NCI-H2081 (cell line): Measurements from ENCODE around the gene CCDC30.
"Not testable (repeated sequence)": the region's sequence is repeated elsewhere in the genome, so short reads cannot be mapped to it uniquely, and the experiment has no call there.

Experiments
- DNase-seq, 2 experiments: peaks; one replicate each; lab custom pipeline; 2025; lab: John Stamatoyannopoulos, UW

The CCDC30 gene

DNA sequence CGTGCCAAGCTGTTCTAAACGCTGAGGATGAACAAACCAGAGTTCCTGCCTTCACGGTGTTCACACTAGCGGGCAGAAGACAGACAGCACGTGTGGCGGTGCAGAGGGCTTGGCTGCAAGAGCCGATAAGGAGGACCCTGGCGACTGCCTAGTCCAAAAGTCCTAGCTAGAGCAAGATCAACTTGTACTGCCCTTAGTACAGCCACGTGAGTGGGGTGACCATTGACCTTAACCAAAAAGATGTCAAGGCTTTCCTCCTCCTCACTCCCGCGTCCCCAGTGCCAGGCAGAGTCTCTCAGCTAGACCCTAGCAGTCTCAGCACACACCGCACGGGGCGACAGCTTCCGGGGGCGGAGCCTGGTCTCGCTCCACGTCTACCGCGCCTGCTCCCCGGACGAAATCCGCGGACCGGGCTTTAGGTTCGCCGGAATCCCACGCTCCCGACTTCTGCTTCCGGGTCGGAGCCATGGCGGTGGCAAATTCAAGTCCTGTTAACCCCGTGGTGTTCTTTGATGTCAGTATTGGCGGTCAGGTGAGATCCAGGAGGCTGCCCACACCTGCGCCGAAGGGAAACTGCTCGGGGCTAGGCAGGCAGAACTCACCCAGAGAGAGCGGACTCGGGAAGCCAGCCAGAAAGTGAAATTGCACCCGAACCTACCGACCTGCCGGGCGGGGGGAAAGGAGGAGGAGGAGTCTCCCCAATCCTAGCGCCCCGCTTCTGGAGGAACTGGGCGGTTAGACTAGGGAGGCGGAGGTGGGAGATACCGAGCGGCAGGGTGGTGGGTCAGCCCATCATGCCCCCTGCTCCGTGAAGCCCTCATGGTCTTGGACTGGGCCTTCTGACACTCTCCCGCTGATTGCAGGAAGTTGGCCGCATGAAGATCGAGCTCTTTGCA, 195.1 kb downstream of the CCDC30 start, which contains the start of gene PPIH:
Gene PPIH (plus strand): TSS at position 443 of the 896 bp plus-strand sequence. CDS start 24 bp downstream, at position 467.
- DNase-seq: peak; percentile 96 to 99

DNA sequence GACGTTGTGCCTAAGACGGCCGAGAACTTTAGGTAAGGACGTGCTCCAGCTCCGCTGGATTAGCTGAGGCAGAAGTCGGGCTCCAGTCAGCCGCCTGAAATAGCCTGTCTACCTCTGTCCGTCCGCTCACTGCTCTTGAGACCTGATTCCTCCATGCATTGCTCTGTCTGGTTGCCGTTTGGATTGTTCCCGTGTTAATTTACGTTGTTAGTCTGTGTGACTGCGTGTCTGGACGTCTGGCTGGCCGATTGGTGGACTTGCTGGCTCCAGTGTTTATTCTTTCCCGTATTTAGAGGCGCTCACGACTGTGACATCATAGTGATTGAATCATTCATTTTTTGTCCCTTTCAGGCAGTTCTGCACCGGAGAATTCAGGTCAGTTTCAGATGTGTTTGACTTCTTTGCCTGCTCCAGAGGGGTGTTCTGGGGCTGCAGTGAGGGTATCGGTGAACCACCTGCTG, 195.8 kb downstream of the CCDC30 start:
- peak in 1 of 2 experiments; percentile 50 for DNase-seq

- no peak for DNase-seq
Measured at GRCh38 chr1:42660907-42661500, 197.9 kb downstream of the CCDC30 start.

GRCh38 chr1:42669936-42670335, 206.8 kb downstream of the CCDC30 start:
- DNase-seq: no peak

DNA sequence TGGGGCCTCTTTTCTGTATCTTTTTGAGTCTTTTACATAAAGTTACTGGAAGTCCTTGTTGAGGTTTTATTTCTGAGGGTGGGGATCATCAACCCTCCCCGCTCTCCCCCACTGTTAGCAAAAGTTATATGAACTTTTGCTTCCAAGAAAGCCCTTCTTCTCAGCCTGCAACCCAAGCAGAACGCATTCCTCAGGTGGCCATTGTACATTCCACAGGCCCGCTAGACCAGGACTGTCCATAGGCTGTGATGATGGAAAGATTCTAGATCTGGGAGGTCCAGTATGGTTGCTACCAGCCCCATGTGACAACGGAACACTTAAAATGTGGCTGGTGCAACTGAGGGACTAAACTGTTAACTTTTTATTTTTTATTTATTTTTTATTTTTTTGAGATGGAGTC, 207.3 kb downstream of the CCDC30 start:
- DNase-seq: no peak

- no peak for DNase-seq
Measured at GRCh38 chr1:42674214-42674613, 211.1 kb downstream of the CCDC30 start.

- DNase-seq: no peak
Measured at GRCh38 chr1:42674682-42675081, 211.6 kb downstream of the CCDC30 start.

GRCh38 chr1:42675467-42675866, 212.4 kb downstream of the CCDC30 start:
- no peak for DNase-seq

GRCh38 chr1:42676534-42677087, 213.5 kb downstream of the CCDC30 start:
- DNase-seq: no peak

- no peak for DNase-seq
Measured at GRCh38 chr1:42679364-42679983, 216.4 kb downstream of the CCDC30 start.

DNA sequence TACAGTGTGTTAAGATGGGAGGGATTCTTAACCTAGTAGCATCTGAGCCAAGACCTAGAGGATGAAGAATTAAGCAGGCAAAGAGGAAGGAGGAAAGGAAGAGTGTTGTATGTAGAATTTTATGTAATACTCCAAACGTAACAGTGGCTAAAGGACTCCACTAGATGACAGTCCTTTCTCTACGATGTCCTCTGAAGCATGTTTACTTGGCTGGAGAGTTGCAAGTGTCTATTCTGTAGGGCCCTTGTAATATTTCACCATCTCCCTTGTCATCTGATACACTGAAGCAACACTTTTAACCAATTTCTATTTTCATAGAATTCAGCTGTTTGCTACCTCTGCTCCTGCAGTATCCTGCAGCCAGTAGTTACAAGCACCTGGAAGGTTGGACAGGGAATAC, 217.0 kb downstream of the CCDC30 start:
- DNase-seq: no peak

- peak in 1 of 2 experiments; percentile 56 for DNase-seq
Measured at GRCh38 chr1:42680921-42681683, 218.0 kb downstream of the CCDC30 start.

DNA sequence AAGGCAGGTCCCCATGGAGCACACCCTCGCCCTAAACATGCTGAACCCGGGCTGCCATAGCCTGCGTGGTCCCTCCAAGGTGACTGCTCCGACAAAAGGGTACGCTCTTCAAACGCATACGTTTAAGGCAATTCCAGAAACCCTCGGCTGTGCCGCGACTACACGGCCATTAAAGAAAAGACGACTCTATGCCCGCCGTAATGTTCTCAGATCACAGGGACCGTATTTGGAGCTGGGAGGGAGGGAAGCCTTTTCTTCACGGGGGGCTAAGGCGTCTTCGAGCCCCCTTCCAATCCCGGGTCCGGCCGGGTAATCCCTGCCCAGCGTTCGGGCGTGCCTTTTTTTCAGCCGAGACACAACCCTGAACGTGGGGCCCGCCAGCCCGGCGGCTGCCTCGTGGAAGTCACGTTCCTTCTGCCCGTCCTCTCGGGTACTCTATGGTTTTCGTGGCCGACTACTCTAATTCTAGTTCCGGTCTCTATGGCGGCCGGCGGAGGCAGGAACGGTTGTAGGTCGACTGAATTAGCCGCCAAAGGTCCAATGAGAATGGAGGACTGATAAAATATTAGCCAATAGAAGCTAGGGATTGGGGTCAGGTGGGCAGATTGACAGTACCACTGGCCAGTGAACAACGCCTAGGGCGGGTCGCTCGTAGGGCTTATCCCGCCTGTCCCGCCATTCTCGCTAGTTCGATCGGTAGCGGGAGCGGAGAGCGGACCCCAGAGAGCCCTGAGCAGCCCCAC, 218.8 kb downstream of the CCDC30 start, which contains the start of gene YBX1:
Gene YBX1 (plus strand): TSS at position 678 of the 743 bp plus-strand sequence. CDS start 148 bp downstream, outside the sequence.
- DNase-seq: peak; percentile 99 to 100

DNA sequence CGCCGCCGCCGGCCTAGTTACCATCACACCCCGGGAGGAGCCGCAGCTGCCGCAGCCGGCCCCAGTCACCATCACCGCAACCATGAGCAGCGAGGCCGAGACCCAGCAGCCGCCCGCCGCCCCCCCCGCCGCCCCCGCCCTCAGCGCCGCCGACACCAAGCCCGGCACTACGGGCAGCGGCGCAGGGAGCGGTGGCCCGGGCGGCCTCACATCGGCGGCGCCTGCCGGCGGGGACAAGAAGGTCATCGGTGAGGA, 219.3 kb downstream of the CCDC30 start:
- not testable (repeated sequence) for DNase-seq

GRCh38 chr1:42682739-42683531, 219.8 kb downstream of the CCDC30 start:
- peak; percentile 68 to 92 for DNase-seq

DNA sequence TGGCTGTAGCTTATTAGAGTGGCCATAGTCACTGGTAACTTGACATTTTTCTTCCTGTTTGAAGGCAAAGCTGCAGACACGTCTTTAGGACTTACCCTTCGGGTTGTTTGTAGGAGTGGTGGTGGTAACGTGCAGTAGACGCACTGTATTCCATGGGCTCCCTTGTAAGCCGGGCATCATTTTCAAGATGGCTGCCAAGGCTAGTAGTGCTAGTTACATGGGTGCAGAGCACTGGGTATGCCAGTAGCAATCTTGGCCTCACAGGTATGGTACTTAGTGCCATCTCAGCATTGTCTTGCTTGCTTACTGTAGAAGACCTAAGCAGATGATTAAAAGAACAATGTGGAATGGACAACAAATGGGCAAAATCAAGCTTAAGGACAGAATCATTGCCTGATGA, 221.1 kb downstream of the CCDC30 start:
- DNase-seq: peak in 1 of 2 experiments; percentile 62

- DNase-seq: no peak
Measured at GRCh38 chr1:42686418-42686817, 223.3 kb downstream of the CCDC30 start.

DNA sequence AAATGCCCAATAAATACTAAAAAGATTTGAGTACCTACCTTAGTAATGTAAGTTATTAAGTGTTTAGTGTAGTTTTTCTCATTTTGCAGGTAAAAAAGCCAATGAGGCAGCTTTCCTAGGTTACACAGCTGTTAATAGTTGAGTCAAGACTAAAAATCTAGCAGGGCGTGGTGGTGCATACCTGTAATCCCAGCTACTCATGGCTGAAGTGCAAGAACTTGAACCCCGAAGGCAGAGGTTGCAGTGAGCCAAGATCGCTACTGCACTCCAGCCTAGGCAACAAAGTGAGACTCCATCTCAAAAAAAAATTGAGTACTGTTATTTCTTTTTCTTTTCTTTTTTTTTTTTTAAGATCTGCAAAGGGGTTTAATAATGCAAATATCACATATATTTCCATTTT, 226.8 kb downstream of the CCDC30 start:
- no peak for DNase-seq

DNA sequence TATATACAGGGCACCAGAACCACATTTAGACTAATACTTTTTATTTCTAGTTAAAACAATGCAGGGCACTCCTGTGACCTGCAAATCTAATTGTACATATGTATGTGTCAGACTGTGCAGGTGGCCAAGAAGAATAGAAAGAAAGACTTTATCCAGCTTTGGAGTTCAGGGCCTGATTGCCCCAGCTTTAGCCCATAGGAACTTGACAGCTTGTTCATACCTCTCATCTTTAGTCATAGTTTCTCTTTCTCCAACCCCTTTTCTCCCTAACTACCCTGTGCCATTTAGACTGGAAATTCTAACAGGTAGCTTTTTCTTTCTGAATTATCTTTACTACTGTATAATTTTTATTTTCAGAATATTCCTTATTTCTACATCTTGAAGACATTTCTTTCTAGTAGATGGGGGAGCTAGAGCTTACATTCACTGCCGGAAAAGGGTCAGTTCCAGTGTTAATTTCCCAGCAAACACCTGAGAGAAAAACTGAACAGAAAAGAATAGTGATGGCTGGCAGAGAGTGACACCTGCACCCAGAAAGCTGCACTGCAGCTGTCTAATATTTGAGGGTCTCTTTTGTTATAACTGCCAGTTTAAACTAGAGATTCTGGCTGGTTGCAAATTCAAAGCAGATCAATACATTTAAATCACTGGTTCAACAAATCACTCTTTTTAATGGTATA, 227.5 kb downstream of the CCDC30 start:
- DNase-seq: no peak

- DNase-seq: no peak
Measured at GRCh38 chr1:42691157-42691498, 228.0 kb downstream of the CCDC30 start.
